Right lung (tissue), 5 donors: ENCODE data around the gene VPS35. TPM values are rescaled to one million over a fixed set of nuclear protein-coding genes. Genes with fewer than 3 reads are reported as not detected.

Experiments
- DNase-seq, 2 donors: peaks; one replicate each; pipeline ENCODE4 v3.0.0-alpha.2; 2013
- polyA plus RNA-seq, 5 donors: library from polyadenylated mRNA; unstranded; fragments of 120-200 nt; gene quantifications; one replicate each; pipeline versions ENCODE4 v1.2.1 to v1.2.3, GENCODE V29; 2013; ENCODE audit warnings: inconsistent platforms in 1 of 5, low replicate concordance in 1 of 5; ENCODE audit not compliant: insufficient read length in 5 of 5, insufficient read depth in 1 of 5

VPS35 gene
- polyA plus RNA-seq, 5 donors = 92.3 to 167 (median 140) TPM

GRCh38 chr16:46620266-46621005, 68.5 kb downstream of the VPS35 start:
- DNase-seq = no peak

- DNase-seq = no peak
These were observed 70.5 kb downstream of the VPS35 start for GRCh38 chr16:46618516-46618915.

- DNase-seq = peak in 1 of 2 donors; percentile 32
These were observed 75.0 kb downstream of the VPS35 start for GRCh38 chr16:46614006-46614405.

- peak in 1 of 2 donors; percentile 31 for DNase-seq
These were observed 75.6 kb downstream of the VPS35 start for GRCh38 chr16:46613352-46613751.

- DNase-seq = no peak
These were observed 76.9 kb downstream of the VPS35 start for GRCh38 chr16:46612121-46612520.

- peak in 1 of 2 donors; percentile 38 for DNase-seq
These were observed 81.4 kb downstream of the VPS35 start for GRCh38 chr16:46607529-46607928.

- DNase-seq = no peak
These were observed 82.7 kb downstream of the VPS35 start for GRCh38 chr16:46606231-46606630.

Other genes with a start within 250 kb of the VPS35 start
- 10 to 100 TPM in 3 of 5 donors, 1 to 10 TPM in 2; 7.8 to 22.9 (median 11.4) TPM for gene SHCBP1, start 67.8 kb downstream of the VPS35 start, polyA plus RNA-seq
- 10 to 100 TPM; 18.8 to 36.8 (median 28.2) TPM for gene ORC6, start 481 bp upstream of the VPS35 start, polyA plus RNA-seq
- gene MYLK3, start 59.2 kb upstream of the VPS35 start, polyA plus RNA-seq = under 1 TPM; 0.40 to 0.99 (median 0.46) TPM
- gene C16orf87, start 142.0 kb upstream of the VPS35 start, polyA plus RNA-seq = 10 to 100 TPM; 17.7 to 27.8 (median 23.3) TPM
- gene GPT2, start 195.2 kb upstream of the VPS35 start, polyA plus RNA-seq = 10 to 100 TPM; 32.1 to 48.6 (median 35.7) TPM